Epithelial cell of umbilical artery (primary cell): Measurements from ENCODE around the gene OR52K1. TPM values are rescaled to one million over a fixed set of nuclear protein-coding genes. Genes with fewer than 3 reads are reported as not detected.

Experiments used
- total RNA-seq: library from RNA; depleted of rRNA; stranded (reverse); fragments of >200 nt; gene quantifications from 2 replicates; pipeline ENCODE4 v1.2.3, GENCODE V29; 2014

Gene OR52K1
- total RNA-seq, result not detected in 2 replicates

GRCh38 chr11:4482445-4482844 lies at the start of gene OR52K1:
Gene OR52K1 (plus strand): TSS chr11:4482646. CDS start chr11:4488901, 6,255 bp downstream.

GRCh38 chr11:4448995-4449394 lies 33.5 kb upstream of the OR52K1 start, which contains the start of gene OR52K2:
Gene OR52K2 (plus strand): TSS chr11:4449295. CDS start chr11:4449340, 45 bp downstream.

Other genes with a start within 250 kb of the OR52K1 start
- not detected in 2 replicates for gene OR52B4, start 114.3 kb upstream of the OR52K1 start, total RNA-seq
- gene TRIM21, start 88.9 kb upstream of the OR52K1 start, total RNA-seq, result 24.0 and 62.8 TPM in 2 replicates
- not detected in 2 replicates for gene OR52K2, start 33.4 kb upstream of the OR52K1 start, total RNA-seq
- gene OR52M1, start 62.5 kb downstream of the OR52K1 start, total RNA-seq, result not detected in 2 replicates
- not detected in 2 replicates for gene OR52I2, start 99.1 kb downstream of the OR52K1 start, total RNA-seq
- not detected in 2 replicates for gene OR52I1, start 111.4 kb downstream of the OR52K1 start, total RNA-seq
- 11.4 and 20.1 TPM in 2 replicates for gene TRIM68, start 125.6 kb downstream of the OR52K1 start, total RNA-seq
- not detected in 2 replicates for gene OR51D1, start 154.8 kb downstream of the OR52K1 start, total RNA-seq
- gene OR51E1, start 161.3 kb downstream of the OR52K1 start, total RNA-seq, result not detected in 2 replicates
- not detected in 2 replicates for gene OR51E2, start 215.2 kb downstream of the OR52K1 start, total RNA-seq
- not detected in 2 replicates for gene MMP26, start 222.1 kb downstream of the OR52K1 start, total RNA-seq